Astrocyte (in vitro differentiated cells and primary cell): ENCODE measurements around the gene ZNF862.

ENCODE experiments used
- EZH2 ChIP-seq: IDR thresholded peaks from 2 replicates; pipeline ENCODE4 v1.6.1; 2012; ENCODE audit warnings: mild to moderate bottlenecking, low read length, inconsistent platforms; ENCODE audit not compliant: insufficient read depth
- TF ChIP-seq, protein P1 (sequence below): IDR thresholded peaks from 2 replicates; pipeline ENCODE4 v1.5.1; 2011; ENCODE audit warnings: low read depth, mild to moderate bottlenecking, inconsistent platforms, low read length, moderate library complexity; ENCODE audit not compliant: insufficient read depth

DNA sequence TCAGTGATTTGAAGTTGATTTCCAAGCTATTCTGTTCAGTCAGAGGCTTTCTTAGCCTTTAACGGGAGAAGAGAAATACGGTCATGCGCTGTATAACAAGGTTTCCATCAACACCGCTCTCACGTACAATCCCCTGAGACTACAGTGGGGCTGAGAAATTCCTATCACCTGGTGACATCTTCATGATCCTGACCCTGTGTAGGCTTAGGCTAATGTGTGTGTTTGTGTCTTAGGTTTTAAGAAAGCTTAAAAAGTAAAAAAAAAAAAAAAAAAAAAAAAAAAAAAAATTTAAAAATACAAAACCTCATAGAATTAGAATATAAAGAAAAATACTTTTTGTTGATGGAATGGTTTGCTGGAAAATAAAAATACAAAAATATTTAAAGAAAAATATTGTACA is 1.8 kb downstream of the ZNF862 start:
- TF ChIP-seq, protein P1, sequence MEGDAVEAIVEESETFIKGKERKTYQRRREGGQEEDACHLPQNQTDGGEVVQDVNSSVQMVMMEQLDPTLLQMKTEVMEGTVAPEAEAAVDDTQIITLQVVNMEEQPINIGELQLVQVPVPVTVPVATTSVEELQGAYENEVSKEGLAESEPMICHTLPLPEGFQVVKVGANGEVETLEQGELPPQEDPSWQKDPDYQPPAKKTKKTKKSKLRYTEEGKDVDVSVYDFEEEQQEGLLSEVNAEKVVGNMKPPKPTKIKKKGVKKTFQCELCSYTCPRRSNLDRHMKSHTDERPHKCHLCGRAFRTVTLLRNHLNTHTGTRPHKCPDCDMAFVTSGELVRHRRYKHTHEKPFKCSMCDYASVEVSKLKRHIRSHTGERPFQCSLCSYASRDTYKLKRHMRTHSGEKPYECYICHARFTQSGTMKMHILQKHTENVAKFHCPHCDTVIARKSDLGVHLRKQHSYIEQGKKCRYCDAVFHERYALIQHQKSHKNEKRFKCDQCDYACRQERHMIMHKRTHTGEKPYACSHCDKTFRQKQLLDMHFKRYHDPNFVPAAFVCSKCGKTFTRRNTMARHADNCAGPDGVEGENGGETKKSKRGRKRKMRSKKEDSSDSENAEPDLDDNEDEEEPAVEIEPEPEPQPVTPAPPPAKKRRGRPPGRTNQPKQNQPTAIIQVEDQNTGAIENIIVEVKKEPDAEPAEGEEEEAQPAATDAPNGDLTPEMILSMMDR: no peak
- TF ChIP-seq EZH2: no peak
